ENCODE data around the gene CTBP1.

GRCh38 chr4:1246901-1247863, 1.7 kb downstream of the CTBP1 start:
- TF ChIP-seq CTCF (conservative IDR thresholded peaks at IDR 0.05; ENCODE audit: low read depth, low read length) (no peak), EZH2 (IDR thresholded peaks at IDR 0.05; ENCODE audit: low read length, unreplicated experiment) (no peak)

Measured in PC-3 (cell line).